GM12865 (cell line): ENCODE data around the gene RIF1.

Experiments
- DNase-seq: peaks from one replicate; pipeline ENCODE4 v3.0.0; 2010; ENCODE audit warnings: low read depth
- H3K4me3 ChIP-seq: 2 replicates; pipeline ENCODE4 v1.5.1; 2011; ENCODE audit warnings: mild to moderate bottlenecking, low read depth, low read length, control low read depth
- CTCF ChIP-seq: IDR thresholded peaks from 2 replicates; pipeline ENCODE4 v1.5.1; 2011; ENCODE audit warnings: low read length, control low read depth, low read depth, inconsistent platforms; ENCODE audit not compliant: insufficient read depth; ENCODE audit errors: missing control alignments

Gene RIF1

GRCh38 chr2:151525821-151526373 is 116.2 kb downstream of the RIF1 start:
- no peak overlapping the region for H3K4me3 ChIP-seq
- DNase-seq = no peak
- no peak for TF ChIP-seq CTCF

- no peak for TF ChIP-seq CTCF
- H3K4me3 ChIP-seq = no peak overlapping the region
- DNase-seq = no peak
These were observed 116.9 kb downstream of the RIF1 start for GRCh38 chr2:151526572-151527090.
